A549 (cell line): ENCODE measurements around the gene FOXO1.

ENCODE experiments used
- CBX8 ChIP-seq: fragments of 200-600 bp; sonication (generic); IDR thresholded peaks from 2 replicates; pipeline ENCODE4 v1.6.1; 2016
- KDM1A ChIP-seq: fragments of 200-600 bp; sonication (generic); IDR thresholded peaks from 2 replicates; pipeline ENCODE4 v1.6.1; 2016; ENCODE audit warnings: low read depth, mild to moderate bottlenecking
- PHF8 ChIP-seq: fragments of 200-600 bp; sonication (generic); IDR thresholded peaks from 2 replicates; pipeline ENCODE4 v1.6.1; 2016; ENCODE audit warnings: low read depth, mild to moderate bottlenecking, antibody characterized with exemption, moderate library complexity, borderline replicate concordance
- POLR2A ChIP-seq: IDR thresholded peaks from 2 replicates; pipeline ENCODE4 v1.6.1; 2012; ENCODE audit warnings: mild to moderate bottlenecking, low read length
- RAD21 ChIP-seq, 2 experiments: fragments of >200 bp in 1 of 2; sonication (Bioruptor Twin) in 1 of 2; formaldehyde crosslinking in 1 of 2; IDR thresholded peaks in 1 of 2; conservative IDR thresholded peaks in 1 of 2; 2 replicates in 1 of 2; 3 replicates in 1 of 2; pipeline ENCODE4 v1.6.1; 2012 to 2018; ENCODE audit warnings: inconsistent platforms in 1 of 2
- ZSCAN20 ChIP-seq: fragments of 250-450 bp; sonication (Bioruptor Pico); IDR thresholded peaks from 2 replicates; pipeline ENCODE4 v1.8.0; 2022; ENCODE audit warnings: mild to moderate bottlenecking, moderate library complexity

- TF ChIP-seq POLR2A (no peak), KDM1A (no peak), RAD21 (conservative IDR thresholded peaks at IDR 0.05 in 1 of 2, IDR thresholded peaks at IDR 0.05 in 1 of 2) (no peak), CBX8 (no peak), ZSCAN20 (no peak), PHF8 (no peak)
Observed at GRCh38 chr13:40635315-40635995, 31.0 kb downstream of the FOXO1 start.
